ENCODE results near the gene PUS1.

PUS1 gene

GRCh38 chr12:131927110-131928079 is 1.7 kb upstream of the PUS1 start:
- DNase-seq (ENCODE audit: low spot score): peak; percentile 10
- TF ChIP-seq CTCF (IDR thresholded peaks at IDR 0.05; ENCODE audit: extremely low read depth, insufficient read depth, missing control alignments): no peak
- in situ Hi-C loops (cut with MboI; ENCODE audit: low pct_unique_long_range_greater_than_20kb, low sequenced_read_pairs, unreplicated experiment): no loop called here

- TF ChIP-seq CTCF (IDR thresholded peaks at IDR 0.05; ENCODE audit: extremely low read depth, insufficient read depth, missing control alignments): no peak
- no peak for DNase-seq (ENCODE audit: low spot score)
- in situ Hi-C loops (cut with MboI; ENCODE audit: low pct_unique_long_range_greater_than_20kb, low sequenced_read_pairs, unreplicated experiment): no loop called here
Measured at GRCh38 chr12:131928080-131928710, 881 bp upstream of the PUS1 start.

GRCh38 chr12:131929581-131930456 is 743 bp downstream of the PUS1 start:
- DNase-seq (ENCODE audit: low spot score): peak; percentile 61
- TF ChIP-seq CTCF (IDR thresholded peaks at IDR 0.05; ENCODE audit: extremely low read depth, insufficient read depth, missing control alignments): no peak
- in situ Hi-C loops (cut with MboI; ENCODE audit: low pct_unique_long_range_greater_than_20kb, low sequenced_read_pairs, unreplicated experiment): no loop called here

GRCh38 chr12:131930510-131930909 is 1.4 kb downstream of the PUS1 start:
- in situ Hi-C loops (cut with MboI; ENCODE audit: low pct_unique_long_range_greater_than_20kb, low sequenced_read_pairs, unreplicated experiment): no loop called here
- TF ChIP-seq CTCF (IDR thresholded peaks at IDR 0.05; ENCODE audit: extremely low read depth, insufficient read depth, missing control alignments): no peak
- DNase-seq (ENCODE audit: low spot score): no peak

GRCh38 chr12:131933387-131933786 is 4.3 kb downstream of the PUS1 start:
- TF ChIP-seq CTCF (IDR thresholded peaks at IDR 0.05; ENCODE audit: extremely low read depth, insufficient read depth, missing control alignments): no peak
- in situ Hi-C loops (cut with MboI; ENCODE audit: low pct_unique_long_range_greater_than_20kb, low sequenced_read_pairs, unreplicated experiment): no loop called here

GRCh38 chr12:131934535-131934934 is 5.5 kb downstream of the PUS1 start:
- no peak for DNase-seq (ENCODE audit: low spot score)
- in situ Hi-C loops (cut with MboI; ENCODE audit: low pct_unique_long_range_greater_than_20kb, low sequenced_read_pairs, unreplicated experiment): no loop called here
- TF ChIP-seq CTCF (IDR thresholded peaks at IDR 0.05; ENCODE audit: extremely low read depth, insufficient read depth, missing control alignments): no peak

More at GRCh38 chr12:131933387-131933786, 4.3 kb downstream of the PUS1 start:
- no peak for DNase-seq (ENCODE audit: low spot score)

Measured in GM13977 (cell line).